HEK293 (cell line): ENCODE results near the gene RNF113B.

ENCODE experiments used
- GLIS2 ChIP-seq: fragments of 450-650 bp; formaldehyde crosslinking; IDR thresholded peaks from 2 replicates; pipeline ENCODE4 v1.5.1; 2016; ENCODE audit warnings: missing biosample characterization, missing genetic modification characterization
- ZFHX2 ChIP-seq: fragments of 450-650 bp; formaldehyde crosslinking; conservative IDR thresholded peaks from 2 replicates; pipeline ENCODE4 v1.5.1; 2016; ENCODE audit warnings: missing biosample characterization, missing genetic modification characterization
- ZNF561 ChIP-seq: fragments of 450-650 bp; IDR thresholded peaks from 2 replicates; pipeline ENCODE4 v1.5.1; 2018; ENCODE audit warnings: missing biosample characterization, missing genetic modification characterization, borderline replicate concordance
- TF ChIP-seq, protein P1 (sequence below): fragments of 450-650 bp; formaldehyde crosslinking; IDR thresholded peaks from 2 replicates; pipeline ENCODE4 v1.5.1; 2016; ENCODE audit warnings: missing biosample characterization, missing genetic modification characterization, low read depth

DNA sequence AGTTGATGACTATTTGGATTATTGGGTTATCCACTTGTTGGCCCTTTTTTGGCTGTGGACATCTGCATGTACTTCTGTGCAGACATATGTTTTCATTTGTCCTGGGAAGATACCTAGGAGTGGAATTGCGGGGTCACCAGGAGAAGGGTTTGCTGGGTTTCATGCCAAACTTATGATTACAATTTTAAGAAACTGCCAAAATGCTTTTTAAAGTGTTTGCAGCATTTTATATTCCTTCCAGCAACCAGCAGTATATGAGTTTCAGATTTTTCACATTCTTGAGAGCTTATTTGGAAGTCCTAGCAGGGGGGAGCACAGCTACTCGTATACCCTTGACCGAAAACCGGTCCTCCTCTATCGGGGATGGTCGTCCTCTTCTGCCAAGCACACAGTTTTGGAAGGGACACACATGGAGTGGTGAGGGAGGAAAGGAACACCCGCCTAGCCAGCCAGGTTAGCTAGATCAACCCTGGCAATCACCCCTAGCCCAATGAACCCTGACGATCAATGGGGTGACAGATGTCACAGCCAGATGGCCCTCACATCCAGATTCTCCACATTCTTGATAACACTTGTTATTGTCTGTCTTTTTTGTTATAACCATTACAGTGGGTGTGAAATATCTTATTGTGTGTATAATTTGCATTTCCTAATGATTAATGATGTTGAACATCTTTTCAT lies 26.7 kb upstream of the RNF113B start:
- TF ChIP-seq ZNF561 (tag by site-specific recombination) (no peak), GLIS2 (no peak), ZFHX2 (tag by site-specific recombination) (no peak)
- TF ChIP-seq, protein P1, sequence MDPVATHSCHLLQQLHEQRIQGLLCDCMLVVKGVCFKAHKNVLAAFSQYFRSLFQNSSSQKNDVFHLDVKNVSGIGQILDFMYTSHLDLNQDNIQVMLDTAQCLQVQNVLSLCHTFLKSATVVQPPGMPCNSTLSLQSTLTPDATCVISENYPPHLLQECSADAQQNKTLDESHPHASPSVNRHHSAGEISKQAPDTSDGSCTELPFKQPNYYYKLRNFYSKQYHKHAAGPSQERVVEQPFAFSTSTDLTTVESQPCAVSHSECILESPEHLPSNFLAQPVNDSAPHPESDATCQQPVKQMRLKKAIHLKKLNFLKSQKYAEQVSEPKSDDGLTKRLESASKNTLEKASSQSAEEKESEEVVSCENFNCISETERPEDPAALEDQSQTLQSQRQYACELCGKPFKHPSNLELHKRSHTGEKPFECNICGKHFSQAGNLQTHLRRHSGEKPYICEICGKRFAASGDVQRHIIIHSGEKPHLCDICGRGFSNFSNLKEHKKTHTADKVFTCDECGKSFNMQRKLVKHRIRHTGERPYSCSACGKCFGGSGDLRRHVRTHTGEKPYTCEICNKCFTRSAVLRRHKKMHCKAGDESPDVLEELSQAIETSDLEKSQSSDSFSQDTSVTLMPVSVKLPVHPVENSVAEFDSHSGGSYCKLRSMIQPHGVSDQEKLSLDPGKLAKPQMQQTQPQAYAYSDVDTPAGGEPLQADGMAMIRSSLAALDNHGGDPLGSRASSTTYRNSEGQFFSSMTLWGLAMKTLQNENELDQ, result no peak
